ENCODE measurements around the gene RSPO1.

GRCh38 chr1:37647281-37647680, 12.6 kb upstream of the RSPO1 start:
- TF ChIP-seq CTCF (conservative IDR thresholded peaks at IDR 0.05; ENCODE audit: low read length) (no peak), EZH2phosphoT487 (IDR thresholded peaks at IDR 0.05; ENCODE audit: borderline replicate concordance, low read depth, low read length) (no peak)

Measured in OCI-LY7 (cell line).